Fibroblast of lung (primary cell): ENCODE data around the gene RNF41. TPM values are rescaled to one million over a fixed set of nuclear protein-coding genes. Genes with fewer than 3 reads are reported as not detected.

ENCODE experiments used
- DNase-seq, 2 donors: peaks; one replicate each; pipeline versions ENCODE4 v3.0.0 to v3.0.0-alpha.2; 2010; ENCODE audit warnings: low read depth in 2 of 2
- H2AFZ ChIP-seq: 2 replicates; pipeline ENCODE4 v1.5.1; 2012; ENCODE audit warnings: low read length, control low read depth, inconsistent platforms
- H3K27ac ChIP-seq: 2 replicates; pipeline ENCODE4 v1.5.1; 2011; ENCODE audit warnings: low read length, control low read depth; ENCODE audit not compliant: insufficient read depth
- H3K27me3 ChIP-seq: 2 replicates; pipeline ENCODE4 v1.5.1; 2011; ENCODE audit warnings: mild to moderate bottlenecking, low read length; ENCODE audit not compliant: control insufficient read depth, insufficient read depth
- H3K36me3 ChIP-seq: 2 replicates; pipeline ENCODE4 v1.5.1; 2011; ENCODE audit warnings: low read length; ENCODE audit not compliant: control insufficient read depth, insufficient read depth
- H3K4me1 ChIP-seq: 2 replicates; pipeline ENCODE4 v1.5.1; 2011; ENCODE audit warnings: low read length; ENCODE audit not compliant: control insufficient read depth, insufficient read depth; ENCODE audit errors: extremely low read depth
- H3K4me2 ChIP-seq: 2 replicates; pipeline ENCODE4 v1.5.1; 2011; ENCODE audit warnings: low read length, control low read depth; ENCODE audit not compliant: insufficient read depth; ENCODE audit errors: extremely low read depth
- H3K4me3 ChIP-seq, 4 experiments: fragments of 200-600 bp in 1 of 4; sonication (generic) in 1 of 4; replicated peaks in 1 of 4; 2 replicates each; pipeline ENCODE4 v1.5.1; 2011 to 2016; ENCODE audit warnings: low read length in 4 of 4, low read depth in 3 of 4, mild to moderate bottlenecking in 3 of 4, control low read depth in 2 of 4, inconsistent platforms in 1 of 4, mixed read lengths in 1 of 4; ENCODE audit not compliant: insufficient read depth in 1 of 4; ENCODE audit errors: control extremely low read depth in 1 of 4
- H3K79me2 ChIP-seq: 2 replicates; pipeline ENCODE4 v1.5.1; 2012; ENCODE audit warnings: mild to moderate bottlenecking, low read length, inconsistent platforms; ENCODE audit not compliant: control insufficient read depth, insufficient read depth
- H3K9ac ChIP-seq: 2 replicates; pipeline ENCODE4 v1.5.1; 2011; ENCODE audit warnings: mild to moderate bottlenecking, low read length, control low read depth; ENCODE audit not compliant: insufficient read depth
- H3K9me3 ChIP-seq: 2 replicates; pipeline ENCODE4 v1.5.1; 2012; ENCODE audit warnings: low read depth, low read length; ENCODE audit not compliant: control insufficient read depth, insufficient read depth
- H4K20me1 ChIP-seq: 2 replicates; pipeline ENCODE4 v1.5.1; 2011; ENCODE audit warnings: low read length; ENCODE audit not compliant: control insufficient read depth, insufficient read depth; ENCODE audit errors: extremely low read depth
- EZH2 ChIP-seq: IDR thresholded peaks from 2 replicates; pipeline ENCODE4 v1.5.1; 2012; ENCODE audit warnings: low read length, control low read depth, mild to moderate bottlenecking; ENCODE audit errors: missing control alignments
- polyA plus RNA-seq, 2 donors: library from polyadenylated mRNA; depleted of rRNA in 1 of 2; stranded (reverse) in 1 of 2; unstranded in 1 of 2; fragments of >200 nt; gene quantifications; 2 replicates each; pipeline ENCODE4 v1.2.1, GENCODE V29; 2011 to 2012; ENCODE audit warnings: missing spikeins in 1 of 2
- total RNA-seq: library from RNA; depleted of rRNA; stranded (reverse); fragments of >200 nt; gene quantifications from 2 replicates; pipeline ENCODE4 v1.2.1, GENCODE V29; 2014
- TF ChIP-seq, protein P1 (sequence below), 2 donors: IDR thresholded peaks in 1 of 2; conservative IDR thresholded peaks in 1 of 2; 1 replicate in 1 of 2; 2 replicates in 1 of 2; pipeline ENCODE4 v1.5.1; 2011 to 2012; ENCODE audit warnings: low read length in 2 of 2, control low read depth in 1 of 2, inconsistent platforms in 1 of 2, low read depth in 1 of 2, mild to moderate bottlenecking in 1 of 2

The RNF41 gene
- total and polyA plus RNA-seq, 2 donors (not counting 1 experiment from before 2014, with no cell fraction given): 99.7 to 199 TPM

DNA sequence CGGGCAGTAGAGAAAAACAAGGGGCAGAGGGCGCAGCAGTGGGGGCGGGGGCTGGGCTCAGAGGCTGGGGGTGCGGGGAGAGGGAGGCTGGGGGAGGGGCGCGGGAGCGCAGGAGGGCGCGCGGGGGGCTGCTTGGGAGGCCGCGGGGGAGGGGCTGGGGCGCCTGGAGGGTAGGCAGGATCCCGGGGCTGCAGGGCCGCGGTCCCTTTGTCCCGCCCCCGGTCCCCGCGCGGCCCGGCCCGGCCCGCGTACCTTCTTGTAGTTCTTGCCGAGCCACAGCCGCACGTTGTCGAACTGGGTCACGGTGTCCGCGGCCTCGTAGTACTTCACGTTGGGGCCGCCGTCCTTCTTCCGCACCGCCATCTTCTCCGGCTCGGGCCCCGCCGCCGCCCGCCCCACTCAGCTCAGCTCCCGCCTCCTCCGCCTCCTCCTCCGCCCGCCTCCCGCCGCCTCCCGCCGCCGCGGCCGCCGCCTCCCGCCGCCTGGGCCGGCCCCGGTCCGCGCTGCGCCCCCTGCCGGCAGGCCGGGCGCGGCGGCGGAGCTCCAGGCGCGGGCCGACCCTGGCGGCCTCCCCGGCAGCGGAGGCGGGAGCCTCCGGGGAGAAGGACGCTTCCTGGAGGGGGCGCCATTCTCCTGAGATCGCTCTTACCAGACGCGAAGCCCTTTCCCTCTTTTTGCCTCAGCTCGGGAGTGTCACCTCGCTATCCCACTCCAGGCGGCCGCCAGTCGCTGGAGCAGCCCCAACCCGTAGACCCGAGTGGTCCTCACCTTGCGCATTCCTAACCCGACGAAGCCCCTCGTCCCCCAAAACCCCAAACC, 32.4 kb downstream of the RNF41 start, which contains the start of gene SMARCC2:
Gene SMARCC2 (minus strand): TSS at position 385 of the 819 bp plus-strand sequence. CDS start 22 bp downstream, at position 363.
- Histone ChIP-seq H3K4me3 (peak within 1 kb of the TSS; percentile 69 to 91 (median 86)), H2AFZ (peak within 1 kb of the TSS; percentile 79), H3K4me1 (peaks cover 5% of the 10 kb centered on the region), H3K27ac (peak within 1 kb of the TSS; percentile 87), H3K79me2 (peaks cover 31% of the 10 kb centered on the region), H4K20me1 (no peaks in the 10 kb centered on the region), H3K9ac (peak within 1 kb of the TSS; percentile 72), H3K36me3 (peaks cover 2% of the 10 kb centered on the region), H3K9me3 (no peaks in the 10 kb centered on the region), H3K27me3 (no peaks in the 10 kb centered on the region), H3K4me2 (peak within 1 kb of the TSS; percentile 93)
- DNase-seq: peak; percentile 75 to 89
- TF ChIP-seq, protein P1, sequence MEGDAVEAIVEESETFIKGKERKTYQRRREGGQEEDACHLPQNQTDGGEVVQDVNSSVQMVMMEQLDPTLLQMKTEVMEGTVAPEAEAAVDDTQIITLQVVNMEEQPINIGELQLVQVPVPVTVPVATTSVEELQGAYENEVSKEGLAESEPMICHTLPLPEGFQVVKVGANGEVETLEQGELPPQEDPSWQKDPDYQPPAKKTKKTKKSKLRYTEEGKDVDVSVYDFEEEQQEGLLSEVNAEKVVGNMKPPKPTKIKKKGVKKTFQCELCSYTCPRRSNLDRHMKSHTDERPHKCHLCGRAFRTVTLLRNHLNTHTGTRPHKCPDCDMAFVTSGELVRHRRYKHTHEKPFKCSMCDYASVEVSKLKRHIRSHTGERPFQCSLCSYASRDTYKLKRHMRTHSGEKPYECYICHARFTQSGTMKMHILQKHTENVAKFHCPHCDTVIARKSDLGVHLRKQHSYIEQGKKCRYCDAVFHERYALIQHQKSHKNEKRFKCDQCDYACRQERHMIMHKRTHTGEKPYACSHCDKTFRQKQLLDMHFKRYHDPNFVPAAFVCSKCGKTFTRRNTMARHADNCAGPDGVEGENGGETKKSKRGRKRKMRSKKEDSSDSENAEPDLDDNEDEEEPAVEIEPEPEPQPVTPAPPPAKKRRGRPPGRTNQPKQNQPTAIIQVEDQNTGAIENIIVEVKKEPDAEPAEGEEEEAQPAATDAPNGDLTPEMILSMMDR (conservative IDR thresholded peaks at IDR 0.05 in 1 of 2, IDR thresholded peaks at IDR 0.05 in 1 of 2; ENCODE audit: low read depth in 1 of 2, low read length in 2 of 2): peak; percentile 50 to 53
- TF ChIP-seq EZH2: no peak

DNA sequence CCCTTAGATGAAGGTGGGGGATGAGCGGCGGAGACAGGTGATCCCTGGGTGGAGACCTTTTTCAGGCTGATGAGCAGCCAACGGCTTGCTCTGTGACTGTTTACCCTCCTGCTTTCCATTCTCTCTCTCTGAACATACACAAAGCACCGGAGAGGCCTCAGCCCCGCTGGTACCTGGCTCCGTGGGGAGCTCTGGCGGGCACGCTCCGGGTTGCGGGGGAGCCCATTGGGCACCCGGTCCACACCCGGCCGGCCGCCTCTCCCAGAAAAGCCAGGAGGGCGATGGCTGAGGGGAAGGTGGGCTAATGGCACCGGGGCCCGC, 33.0 kb downstream of the RNF41 start:
- peak overlapping the region; percentile 69 to 89 (median 85) for H3K4me3 ChIP-seq
- H3K27me3 ChIP-seq: no peaks in the 10 kb centered on the region
- peak overlapping the region; percentile 71 for H3K9ac ChIP-seq
- H4K20me1 ChIP-seq: no peaks in the 10 kb centered on the region
- TF ChIP-seq, protein P1 (conservative IDR thresholded peaks at IDR 0.05 in 1 of 2, IDR thresholded peaks at IDR 0.05 in 1 of 2; ENCODE audit: low read depth in 1 of 2, low read length in 2 of 2): no peak
- TF ChIP-seq EZH2: no peak
- no peak for DNase-seq
- peaks cover 4% of the 10 kb centered on the region for H3K36me3 ChIP-seq
- peaks cover 5% of the 10 kb centered on the region for H3K4me1 ChIP-seq
- H3K4me2 ChIP-seq: peak overlapping the region; percentile 80
- H3K79me2 ChIP-seq: peaks cover 31% of the 10 kb centered on the region
- H3K27ac ChIP-seq: peak overlapping the region; percentile 59
- no peaks in the 10 kb centered on the region for H3K9me3 ChIP-seq
- peak overlapping the region; percentile 27 for H2AFZ ChIP-seq

DNA sequence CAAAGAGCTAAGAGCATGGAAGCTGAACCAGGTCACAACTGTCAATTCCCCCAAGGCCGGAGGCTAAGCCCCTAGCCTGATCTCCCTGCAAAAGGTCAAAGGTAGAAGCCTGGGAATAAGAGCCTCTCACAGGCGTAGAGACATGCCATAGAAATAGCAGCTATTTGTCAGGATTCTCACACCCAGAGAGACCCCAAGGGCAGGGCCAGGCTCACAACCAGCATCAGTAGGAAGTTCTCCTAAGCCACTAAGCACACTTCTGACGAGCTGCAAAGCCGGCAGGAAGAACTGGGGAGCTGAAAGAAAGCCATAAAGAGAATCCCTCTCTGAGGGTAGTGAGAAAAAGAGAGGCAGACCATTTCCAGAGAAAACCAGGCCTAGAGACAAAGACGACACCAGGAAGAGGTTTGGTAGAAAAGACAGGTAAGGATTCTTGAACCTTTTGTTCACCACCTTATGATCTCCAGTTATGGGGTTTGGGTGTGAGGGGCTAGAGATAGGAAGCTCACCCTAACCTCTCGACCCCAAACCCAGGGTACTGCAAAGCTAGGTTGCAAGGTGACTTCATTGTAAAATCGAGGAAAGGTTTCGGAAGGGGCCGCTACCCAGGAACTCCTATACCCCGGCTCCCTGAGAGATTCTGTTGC, 33.5 kb downstream of the RNF41 start:
- H3K4me3 ChIP-seq: peak overlapping the region; percentile 69 to 89 (median 85)
- peak overlapping the region; percentile 59 for H3K27ac ChIP-seq
- no peaks in the 10 kb centered on the region for H3K9me3 ChIP-seq
- no peak for TF ChIP-seq EZH2
- TF ChIP-seq, protein P1 (conservative IDR thresholded peaks at IDR 0.05 in 1 of 2, IDR thresholded peaks at IDR 0.05 in 1 of 2; ENCODE audit: low read depth in 1 of 2, low read length in 2 of 2): no peak
- H4K20me1 ChIP-seq: no peaks in the 10 kb centered on the region
- no peak for DNase-seq
- H3K4me2 ChIP-seq: peak overlapping the region; percentile 80
- H3K79me2 ChIP-seq: peaks cover 31% of the 10 kb centered on the region
- H3K9ac ChIP-seq: peak overlapping the region; percentile 71
- H3K36me3 ChIP-seq: peaks cover 4% of the 10 kb centered on the region
- H3K27me3 ChIP-seq: no peaks in the 10 kb centered on the region
- H3K4me1 ChIP-seq: peaks cover 4% of the 10 kb centered on the region
- H2AFZ ChIP-seq: no peak overlapping the region
